Mesothelial cell of epicardium (in vitro differentiated cells): ENCODE data around the gene MAP2K3. TPM values are rescaled to one million over a fixed set of nuclear protein-coding genes. Genes with fewer than 3 reads are reported as not detected.

Experiments used
- DNase-seq, 2 experiments: peaks; one replicate each; pipeline ENCODE4 v3.0.0; 2021; ENCODE audit warnings: low spot score in 2 of 2; ENCODE audit not compliant: unreplicated experiment in 2 of 2
- H3K27ac Mint-ChIP-seq: 2 replicates; pipeline ENCODE4 v1.8.0; 2021; ENCODE audit warnings: mixed read lengths
- H3K27me3 Mint-ChIP-seq: 2 replicates; pipeline ENCODE4 v1.8.0; 2021; ENCODE audit warnings: low read depth, mixed read lengths
- H3K36me3 Mint-ChIP-seq: 2 replicates; pipeline ENCODE4 v1.8.0; 2021; ENCODE audit warnings: mixed read lengths
- H3K4me1 Mint-ChIP-seq: 2 replicates; pipeline ENCODE4 v1.8.0; 2021; ENCODE audit warnings: mixed read lengths
- H3K4me3 Mint-ChIP-seq: 2 replicates; pipeline ENCODE4 v1.8.0; 2021; ENCODE audit warnings: mild to moderate bottlenecking, moderate library complexity, mixed read lengths
- H3K9me3 Mint-ChIP-seq: 2 replicates; pipeline ENCODE4 v1.8.0; 2021; ENCODE audit warnings: mixed read lengths
- total RNA-seq: library from RNA; stranded (reverse); gene quantifications from 3 replicates; pipeline ENCODE4 v1.2.1, GENCODE V29; 2021
- TF ChIP-seq, protein P1 (sequence below): fragments of 200-600 bp; sonication (generic); IDR thresholded peaks from one replicate; pipeline ENCODE4 v1.5.0; 2021; ENCODE audit warnings: antibody characterized with exemption; ENCODE audit not compliant: unreplicated experiment

MAP2K3 gene
- total RNA-seq, 1 donor from 2014 or later, result 26.8 TPM

DNA sequence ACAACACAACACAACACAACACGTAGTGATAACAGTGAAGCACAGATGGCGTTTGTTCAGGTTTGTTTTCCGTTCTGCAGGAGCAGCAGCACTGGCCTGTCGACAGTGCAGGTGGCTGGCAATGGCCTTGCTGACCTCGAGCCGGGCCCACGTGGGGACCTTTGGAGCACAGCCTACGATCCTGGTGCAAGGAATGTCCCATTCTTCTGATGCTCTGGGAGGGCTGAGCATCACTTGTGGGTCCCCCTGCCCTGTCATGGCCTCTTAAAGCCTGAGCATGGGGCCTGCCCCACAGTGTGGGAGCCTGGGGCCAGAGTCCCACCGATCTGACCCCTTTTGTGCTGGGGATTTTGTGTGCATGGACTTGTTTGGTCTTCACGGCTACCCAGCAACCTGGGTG lies 6.8 kb downstream of the MAP2K3 start:
- Mint-ChIP-seq H3K4me1 (peaks cover 15% of the 10 kb centered on the region), H3K36me3 (peaks cover 2% of the 10 kb centered on the region), H3K27ac (no peak overlapping the region), H3K4me3 (no peak overlapping the region), H3K27me3 (peaks cover 3% of the 10 kb centered on the region), H3K9me3 (no peaks in the 10 kb centered on the region)
- no peak for DNase-seq
- TF ChIP-seq, protein P1, sequence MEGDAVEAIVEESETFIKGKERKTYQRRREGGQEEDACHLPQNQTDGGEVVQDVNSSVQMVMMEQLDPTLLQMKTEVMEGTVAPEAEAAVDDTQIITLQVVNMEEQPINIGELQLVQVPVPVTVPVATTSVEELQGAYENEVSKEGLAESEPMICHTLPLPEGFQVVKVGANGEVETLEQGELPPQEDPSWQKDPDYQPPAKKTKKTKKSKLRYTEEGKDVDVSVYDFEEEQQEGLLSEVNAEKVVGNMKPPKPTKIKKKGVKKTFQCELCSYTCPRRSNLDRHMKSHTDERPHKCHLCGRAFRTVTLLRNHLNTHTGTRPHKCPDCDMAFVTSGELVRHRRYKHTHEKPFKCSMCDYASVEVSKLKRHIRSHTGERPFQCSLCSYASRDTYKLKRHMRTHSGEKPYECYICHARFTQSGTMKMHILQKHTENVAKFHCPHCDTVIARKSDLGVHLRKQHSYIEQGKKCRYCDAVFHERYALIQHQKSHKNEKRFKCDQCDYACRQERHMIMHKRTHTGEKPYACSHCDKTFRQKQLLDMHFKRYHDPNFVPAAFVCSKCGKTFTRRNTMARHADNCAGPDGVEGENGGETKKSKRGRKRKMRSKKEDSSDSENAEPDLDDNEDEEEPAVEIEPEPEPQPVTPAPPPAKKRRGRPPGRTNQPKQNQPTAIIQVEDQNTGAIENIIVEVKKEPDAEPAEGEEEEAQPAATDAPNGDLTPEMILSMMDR, result no peak

DNA sequence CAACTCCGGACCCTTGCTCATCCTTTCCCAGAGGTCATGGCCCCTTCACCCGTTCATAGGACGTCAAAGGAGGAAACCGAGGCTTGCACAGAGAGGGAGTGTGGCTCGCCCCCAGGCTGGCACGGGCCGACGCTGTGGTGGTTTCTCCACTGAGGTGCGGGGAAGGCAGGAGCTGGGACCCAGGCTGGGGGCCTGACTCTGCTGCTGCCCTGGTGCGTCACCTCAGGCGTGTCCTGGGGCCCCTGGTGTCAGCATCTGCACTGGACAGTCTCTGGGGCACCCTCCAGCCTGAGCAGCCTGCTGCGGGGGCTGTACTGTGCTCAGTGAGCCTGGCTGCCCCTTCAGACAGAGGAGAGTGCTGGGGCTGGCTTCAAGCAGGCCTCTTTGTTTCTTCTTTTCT lies 7.4 kb downstream of the MAP2K3 start:
- Mint-ChIP-seq H3K36me3 (peaks cover 2% of the 10 kb centered on the region), H3K4me3 (no peak overlapping the region)

DNA sequence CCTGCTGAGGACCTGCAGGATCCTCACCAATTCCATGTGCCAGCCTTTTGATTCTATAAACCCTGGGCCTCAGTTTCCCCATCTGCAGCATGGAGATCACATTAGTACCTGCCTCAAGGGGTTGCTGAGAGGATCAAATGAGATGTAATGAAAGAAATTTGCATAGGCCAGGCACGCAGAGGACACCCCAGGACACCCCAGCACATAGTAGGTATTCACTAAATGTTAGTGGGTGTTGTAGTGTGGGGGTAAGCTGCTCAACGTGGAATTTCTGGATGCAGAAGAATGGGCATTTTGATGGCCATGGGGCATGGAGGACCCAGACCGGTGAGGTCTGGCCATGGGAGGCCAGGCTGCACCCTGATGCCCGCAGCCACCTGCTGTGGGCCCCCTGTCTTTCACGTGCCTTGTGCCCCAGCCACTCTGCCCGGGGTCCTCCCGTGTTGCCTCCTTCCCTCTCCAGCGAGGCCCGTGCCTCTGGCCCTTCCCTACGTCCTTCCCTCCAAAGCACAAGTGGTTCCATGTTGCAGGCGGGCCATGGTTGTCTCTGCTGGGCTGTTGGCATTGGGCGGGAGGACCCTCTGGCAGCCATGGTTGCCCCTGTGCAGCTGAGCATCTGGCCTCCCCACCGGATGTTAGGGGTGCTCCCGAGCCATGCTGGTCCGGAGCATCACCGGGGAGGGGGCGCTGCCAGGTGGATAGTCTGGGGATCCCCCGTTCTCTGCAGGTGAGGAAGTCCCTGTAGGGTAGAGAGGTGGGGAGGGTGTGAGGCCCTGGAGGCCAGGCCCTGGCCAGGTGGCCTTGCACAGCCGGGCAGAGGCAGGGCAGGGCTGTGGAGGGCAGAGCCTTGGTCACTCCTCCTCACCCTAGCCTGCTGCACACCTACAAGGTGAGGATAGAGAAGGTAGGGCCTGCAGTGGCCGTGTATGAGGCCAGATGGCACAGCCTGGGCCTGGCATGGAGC lies 8.6 kb downstream of the MAP2K3 start:
- DNase-seq, result no peak
- no peaks in the 10 kb centered on the region for H3K4me1 Mint-ChIP-seq
- peaks cover 3% of the 10 kb centered on the region for H3K27me3 Mint-ChIP-seq
- TF ChIP-seq, protein P1, result no peak
- H3K4me3 Mint-ChIP-seq, result no peak overlapping the region
- H3K9me3 Mint-ChIP-seq, result no peaks in the 10 kb centered on the region
- no peak overlapping the region for H3K27ac Mint-ChIP-seq
- peaks cover 2% of the 10 kb centered on the region for H3K36me3 Mint-ChIP-seq

More for the DNA sequence above, 7.4 kb downstream of the MAP2K3 start:
- peaks cover 3% of the 10 kb centered on the region for H3K27me3 Mint-ChIP-seq
- no peaks in the 10 kb centered on the region for H3K9me3 Mint-ChIP-seq
- H3K4me1 Mint-ChIP-seq, result peaks cover 10% of the 10 kb centered on the region
- no peak overlapping the region for H3K27ac Mint-ChIP-seq
- no peak for DNase-seq
- TF ChIP-seq, protein P1, result no peak

DNA sequence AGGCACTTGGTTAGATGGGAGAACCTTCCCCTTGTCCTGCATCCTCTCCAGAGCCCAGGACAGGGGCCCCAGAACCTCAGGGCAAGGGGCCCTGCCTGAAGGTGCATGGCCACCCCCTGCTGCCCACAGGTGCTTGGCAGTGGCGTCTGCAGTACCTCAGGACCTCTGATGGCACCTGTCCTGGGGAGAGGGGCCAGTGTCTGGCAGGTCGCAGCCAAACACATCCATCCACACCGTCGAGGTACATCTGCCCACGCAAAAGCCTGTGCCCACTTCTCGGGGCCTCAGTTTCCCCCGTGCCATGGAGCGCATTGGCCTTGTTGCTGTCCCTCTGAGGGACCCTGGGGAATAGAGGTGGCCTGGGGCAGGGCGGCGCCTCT lies 9.3 kb downstream of the MAP2K3 start:
- H3K27me3 Mint-ChIP-seq, result peaks cover 3% of the 10 kb centered on the region
- H3K4me1 Mint-ChIP-seq, result no peaks in the 10 kb centered on the region
- H3K4me3 Mint-ChIP-seq, result no peak overlapping the region
- DNase-seq, result no peak
- H3K27ac Mint-ChIP-seq, result no peak overlapping the region
- TF ChIP-seq, protein P1, result no peak
- H3K36me3 Mint-ChIP-seq, result peaks cover 5% of the 10 kb centered on the region
- no peaks in the 10 kb centered on the region for H3K9me3 Mint-ChIP-seq

DNA sequence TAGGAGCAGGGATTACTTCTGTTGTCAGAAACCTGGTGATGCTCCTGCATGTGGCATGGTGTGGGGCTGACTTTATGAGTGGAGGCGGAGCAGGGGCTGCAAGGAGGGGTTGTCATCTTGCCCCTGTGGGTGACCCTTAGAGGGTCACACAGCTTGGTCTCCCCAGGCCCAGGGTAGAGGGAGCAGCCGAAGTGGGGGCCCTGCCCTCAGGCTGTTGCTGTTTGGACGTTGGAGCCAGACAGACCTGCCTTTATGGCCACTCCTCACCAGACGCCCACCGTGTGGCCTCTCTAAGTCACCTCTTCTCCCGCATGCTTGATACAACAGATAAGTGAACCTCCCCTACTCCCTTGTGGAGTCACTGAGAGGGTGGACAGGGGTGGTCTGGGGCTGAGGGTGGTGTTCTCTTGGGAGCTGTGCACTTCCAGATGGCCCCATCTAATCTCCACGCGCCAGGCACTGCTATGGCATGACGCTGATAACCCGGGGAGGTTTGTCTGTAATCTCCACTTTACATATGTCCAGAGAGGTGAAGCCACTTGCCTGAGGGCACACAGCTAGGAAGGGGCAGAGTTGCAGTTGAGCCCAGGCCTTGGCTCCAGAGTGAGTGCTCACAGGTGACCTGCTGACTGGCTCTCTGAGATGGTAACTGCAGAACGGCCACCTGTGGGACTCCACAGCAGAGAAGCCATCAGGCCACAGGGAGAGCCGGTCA lies 10.0 kb downstream of the MAP2K3 start:
- TF ChIP-seq, protein P1, result no peak
- Mint-ChIP-seq H3K4me3 (no peak overlapping the region), H3K36me3 (peaks cover 5% of the 10 kb centered on the region), H3K9me3 (no peaks in the 10 kb centered on the region), H3K27ac (no peak overlapping the region), H3K4me1 (no peaks in the 10 kb centered on the region), H3K27me3 (peaks cover 3% of the 10 kb centered on the region)
- DNase-seq, result no peak
